ENCODE measurements around the gene CT45A5.
"Not testable (repeated sequence)": the region's sequence is repeated elsewhere in the genome, so short reads cannot be mapped to it uniquely, and the experiment has no call there.

CT45A5 gene

GRCh38 chrX:135785403-135785802, at the start of gene CT45A5:
Gene CT45A5, minus strand, starts transcription at chrX:135785503. Its CDS starts 3,774 bp downstream, at chrX:135781729.
- not testable (repeated sequence) for H3K9me3 Mint-ChIP-seq; H3K27ac Mint-ChIP-seq; H3K4me3 Mint-ChIP-seq; H3K36me3 Mint-ChIP-seq (ENCODE audit: low read depth); H3K27me3 Mint-ChIP-seq; DNase-seq; H3K4me1 Mint-ChIP-seq (ENCODE audit: low read depth)

- not testable (repeated sequence) for H3K9me3 Mint-ChIP-seq; H3K4me1 Mint-ChIP-seq (ENCODE audit: low read depth); DNase-seq; H3K4me3 Mint-ChIP-seq; H3K36me3 Mint-ChIP-seq (ENCODE audit: low read depth); H3K27ac Mint-ChIP-seq; H3K27me3 Mint-ChIP-seq
These were observed 34.6 kb upstream of the CT45A5 start, which contains the start of gene CT45A2 for GRCh38 chrX:135819912-135820311. Gene CT45A2, minus strand, starts transcription at chrX:135820012. Its CDS starts 3,747 bp downstream, at chrX:135816265.

GRCh38 chrX:135802687-135803086, 17.4 kb upstream of the CT45A5 start, which contains the start of gene CT45A6:
Gene CT45A6, minus strand, starts transcription at chrX:135802787. Its CDS starts 3,794 bp downstream, at chrX:135798993.
- H3K27me3 Mint-ChIP-seq; DNase-seq; H3K36me3 Mint-ChIP-seq (ENCODE audit: low read depth); H3K27ac Mint-ChIP-seq; H3K4me1 Mint-ChIP-seq (ENCODE audit: low read depth); H3K4me3 Mint-ChIP-seq; H3K9me3 Mint-ChIP-seq: not testable (repeated sequence)

GRCh38 chrX:135768091-135768490, 17.2 kb downstream of the CT45A5 start, which contains the start of gene CT45A3:
Gene CT45A3, minus strand, starts transcription at chrX:135768191. Its CDS starts 3,747 bp downstream, at chrX:135764444.
- H3K27me3 Mint-ChIP-seq; H3K9me3 Mint-ChIP-seq; H3K36me3 Mint-ChIP-seq (ENCODE audit: low read depth); H3K4me1 Mint-ChIP-seq (ENCODE audit: low read depth); DNase-seq; H3K4me3 Mint-ChIP-seq; H3K27ac Mint-ChIP-seq: not testable (repeated sequence)

GRCh38 chrX:135744739-135745138, 40.6 kb downstream of the CT45A5 start:
- H3K9me3 Mint-ChIP-seq; DNase-seq; H3K4me1 Mint-ChIP-seq (ENCODE audit: low read depth); H3K36me3 Mint-ChIP-seq (ENCODE audit: low read depth); H3K27ac Mint-ChIP-seq; H3K4me3 Mint-ChIP-seq: not testable (repeated sequence)
- peaks cover 13% of the 10 kb centered on the region for H3K27me3 Mint-ChIP-seq

GRCh38 chrX:135741192-135741715, 44.0 kb downstream of the CT45A5 start:
- no peak for DNase-seq
- Mint-ChIP-seq H3K27me3 (peaks cover 13% of the 10 kb centered on the region), H3K27ac (no peak overlapping the region), H3K36me3 (ENCODE audit: low read depth) (no peaks in the 10 kb centered on the region), H3K9me3 (no peaks in the 10 kb centered on the region), H3K4me1 (ENCODE audit: low read depth) (no peaks in the 10 kb centered on the region), H3K4me3 (no peak overlapping the region)

- DNase-seq: peak; percentile 59
- Mint-ChIP-seq H3K4me3 (no peak overlapping the region), H3K27me3 (peaks cover 13% of the 10 kb centered on the region), H3K36me3 (ENCODE audit: low read depth) (no peaks in the 10 kb centered on the region), H3K27ac (no peak overlapping the region), H3K4me1 (ENCODE audit: low read depth) (no peaks in the 10 kb centered on the region), H3K9me3 (no peaks in the 10 kb centered on the region)
These were observed 44.6 kb downstream of the CT45A5 start for GRCh38 chrX:135740681-135741149.

- H3K27ac Mint-ChIP-seq: no peak overlapping the region
- no peak for DNase-seq
- no peaks in the 10 kb centered on the region for H3K4me1 Mint-ChIP-seq (ENCODE audit: low read depth)
- no peaks in the 10 kb centered on the region for H3K36me3 Mint-ChIP-seq (ENCODE audit: low read depth)
- no peak overlapping the region for H3K4me3 Mint-ChIP-seq
- no peaks in the 10 kb centered on the region for H3K9me3 Mint-ChIP-seq
- peaks cover 19% of the 10 kb centered on the region for H3K27me3 Mint-ChIP-seq
These were observed 47.8 kb downstream of the CT45A5 start for GRCh38 chrX:135737366-135738071.

GRCh38 chrX:135734666-135735065, 50.6 kb downstream of the CT45A5 start:
- H3K4me3 Mint-ChIP-seq; DNase-seq; H3K9me3 Mint-ChIP-seq; H3K36me3 Mint-ChIP-seq (ENCODE audit: low read depth); H3K4me1 Mint-ChIP-seq (ENCODE audit: low read depth); H3K27ac Mint-ChIP-seq; H3K27me3 Mint-ChIP-seq: not testable (repeated sequence)
